NCI-H1694 (cell line): ENCODE measurements around the gene IBA57.

Experiments used
- DNase-seq: peaks from one replicate; lab custom pipeline; 2025; lab: John Stamatoyannopoulos, UW

IBA57 gene

GRCh38 chr1:228145463-228146416, 19.9 kb upstream of the IBA57 start:
- DNase-seq, result no peak

GRCh38 chr1:228146417-228147150, 19.0 kb upstream of the IBA57 start:
- DNase-seq, result no peak

GRCh38 chr1:228147151-228147693, 18.4 kb upstream of the IBA57 start:
- no peak for DNase-seq

- DNase-seq, result no peak
These were observed 17.8 kb upstream of the IBA57 start for GRCh38 chr1:228147768-228148167.

GRCh38 chr1:228148196-228148861, 17.3 kb upstream of the IBA57 start:
- DNase-seq, result no peak

GRCh38 chr1:228148935-228149405, 16.6 kb upstream of the IBA57 start:
- no peak for DNase-seq

GRCh38 chr1:228149406-228150119, 16.0 kb upstream of the IBA57 start, which contains the start of gene GJC2:
TSS of gene GJC2 (plus strand) at chr1:228149930. CDS start at chr1:228157759, 7,829 bp downstream.
- no peak for DNase-seq

GRCh38 chr1:228150120-228150460, 15.5 kb upstream of the IBA57 start:
- DNase-seq, result no peak

- no peak for DNase-seq
These were observed 15.0 kb upstream of the IBA57 start for GRCh38 chr1:228150461-228151179.

- DNase-seq, result no peak
These were observed 14.3 kb upstream of the IBA57 start for GRCh38 chr1:228151180-228151925.

- no peak for DNase-seq
These were observed 13.3 kb upstream of the IBA57 start for GRCh38 chr1:228152097-228152917.

GRCh38 chr1:228152918-228153258, 12.7 kb upstream of the IBA57 start:
- no peak for DNase-seq

GRCh38 chr1:228154021-228154669, 11.5 kb upstream of the IBA57 start:
- DNase-seq, result no peak

- no peak for DNase-seq
These were observed 10.7 kb upstream of the IBA57 start for GRCh38 chr1:228154670-228155571.

- DNase-seq, result no peak
These were observed 9.7 kb upstream of the IBA57 start for GRCh38 chr1:228155596-228156514.

- no peak for DNase-seq
These were observed 9.1 kb upstream of the IBA57 start for GRCh38 chr1:228156515-228156881.
